ENCODE measurements around the gene EIF2S3B. TPM values are rescaled to one million over a fixed set of nuclear protein-coding genes. Genes with fewer than 3 reads are reported as not detected.

EIF2S3B gene
- total RNA-seq, 1 donor from 2014 or later: 1.8 TPM

GRCh38 chr12:10543499-10543898 is 37.8 kb downstream of the EIF2S3B start:
- H3K9me3 ChIP-seq (ENCODE audit: low read depth): peaks cover 3% of the 10 kb centered on the region
- H3K27ac ChIP-seq: no peak overlapping the region
- Mint-ChIP-seq H3K4me3 (no peak overlapping the region), H3K36me3 (no peaks in the 10 kb centered on the region), H3K27ac (no peak overlapping the region), H3K9me3 (no peaks in the 10 kb centered on the region), H3K27me3 (ENCODE audit: insufficient read depth, low read depth) (no peaks in the 10 kb centered on the region), H3K4me1 (no peaks in the 10 kb centered on the region)
- H3K4me2 ChIP-seq: no peak overlapping the region
- H3K27me3 ChIP-seq: no peaks in the 10 kb centered on the region
- DNase-seq (ENCODE audit: low spot score): no peak
- H3K9ac ChIP-seq: no peak overlapping the region
- H3F3A ChIP-seq (ENCODE audit: low read depth): no peaks in the 10 kb centered on the region
- H3K4me3 ChIP-seq: no peak overlapping the region
- no peaks in the 10 kb centered on the region for H4K20me1 ChIP-seq (ENCODE audit: low read depth)
- H3K79me2 ChIP-seq (ENCODE audit: low read depth): no peaks in the 10 kb centered on the region
- TF ChIP-seq EZH2phosphoT487 (IDR thresholded peaks at IDR 0.05) (no peak), EZH2 (IDR thresholded peaks at IDR 0.05) (no peak)
- TF ChIP-seq, protein P1, sequence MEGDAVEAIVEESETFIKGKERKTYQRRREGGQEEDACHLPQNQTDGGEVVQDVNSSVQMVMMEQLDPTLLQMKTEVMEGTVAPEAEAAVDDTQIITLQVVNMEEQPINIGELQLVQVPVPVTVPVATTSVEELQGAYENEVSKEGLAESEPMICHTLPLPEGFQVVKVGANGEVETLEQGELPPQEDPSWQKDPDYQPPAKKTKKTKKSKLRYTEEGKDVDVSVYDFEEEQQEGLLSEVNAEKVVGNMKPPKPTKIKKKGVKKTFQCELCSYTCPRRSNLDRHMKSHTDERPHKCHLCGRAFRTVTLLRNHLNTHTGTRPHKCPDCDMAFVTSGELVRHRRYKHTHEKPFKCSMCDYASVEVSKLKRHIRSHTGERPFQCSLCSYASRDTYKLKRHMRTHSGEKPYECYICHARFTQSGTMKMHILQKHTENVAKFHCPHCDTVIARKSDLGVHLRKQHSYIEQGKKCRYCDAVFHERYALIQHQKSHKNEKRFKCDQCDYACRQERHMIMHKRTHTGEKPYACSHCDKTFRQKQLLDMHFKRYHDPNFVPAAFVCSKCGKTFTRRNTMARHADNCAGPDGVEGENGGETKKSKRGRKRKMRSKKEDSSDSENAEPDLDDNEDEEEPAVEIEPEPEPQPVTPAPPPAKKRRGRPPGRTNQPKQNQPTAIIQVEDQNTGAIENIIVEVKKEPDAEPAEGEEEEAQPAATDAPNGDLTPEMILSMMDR (IDR thresholded peaks at IDR 0.05): no peak
- no peaks in the 10 kb centered on the region for H3K4me1 ChIP-seq
- H2AFZ ChIP-seq (replicated peaks): no peak overlapping the region
- no peaks in the 10 kb centered on the region for H3K36me3 ChIP-seq

GRCh38 chr12:10551375-10551774 is 45.7 kb downstream of the EIF2S3B start:
- Mint-ChIP-seq H3K36me3 (no peaks in the 10 kb centered on the region), H3K4me3 (no peak overlapping the region), H3K27me3 (ENCODE audit: insufficient read depth, low read depth) (no peaks in the 10 kb centered on the region), H3K4me1 (peaks cover 6% of the 10 kb centered on the region), H3K27ac (no peak overlapping the region), H3K9me3 (peaks cover 2% of the 10 kb centered on the region)
- Histone ChIP-seq H3F3A (ENCODE audit: low read depth) (no peaks in the 10 kb centered on the region), H3K36me3 (no peaks in the 10 kb centered on the region), H3K27me3 (no peaks in the 10 kb centered on the region), H2AFZ (replicated peaks) (no peak overlapping the region), H3K4me2 (no peak overlapping the region), H3K79me2 (ENCODE audit: low read depth) (no peaks in the 10 kb centered on the region), H4K20me1 (ENCODE audit: low read depth) (no peaks in the 10 kb centered on the region), H3K4me3 (no peak overlapping the region), H3K9me3 (ENCODE audit: low read depth) (no peaks in the 10 kb centered on the region), H3K9ac (no peak overlapping the region), H3K4me1 (no peaks in the 10 kb centered on the region), H3K27ac (no peak overlapping the region)
- TF ChIP-seq EZH2phosphoT487 (IDR thresholded peaks at IDR 0.05) (no peak), EZH2 (IDR thresholded peaks at IDR 0.05) (no peak)
- TF ChIP-seq, protein P1 (IDR thresholded peaks at IDR 0.05): no peak
- DNase-seq (ENCODE audit: low spot score): no peak

DNA sequence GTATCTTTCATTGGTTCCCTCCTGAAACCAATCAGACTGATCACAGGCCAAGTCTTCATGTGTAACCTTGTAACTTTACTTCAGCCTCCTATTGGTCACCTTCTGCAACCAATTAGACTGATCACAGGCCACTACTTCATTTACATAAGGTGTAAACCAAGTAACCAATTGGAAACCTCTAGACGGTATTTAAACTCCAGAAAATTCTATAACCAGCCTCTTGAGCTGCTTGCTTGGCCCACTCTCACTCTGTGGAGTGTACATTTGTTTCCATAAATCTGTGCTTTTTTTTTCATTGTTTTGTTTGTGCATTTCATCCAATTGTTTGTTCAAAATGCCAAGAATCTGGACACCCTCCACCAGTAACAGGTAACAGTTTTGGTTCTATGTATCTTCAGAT is 47.5 kb downstream of the EIF2S3B start:
- no peak overlapping the region for H3K27ac Mint-ChIP-seq
- Histone ChIP-seq H3K4me2 (no peak overlapping the region), H4K20me1 (ENCODE audit: low read depth) (no peaks in the 10 kb centered on the region), H3K4me3 (no peak overlapping the region), H3K36me3 (no peaks in the 10 kb centered on the region), H3K79me2 (ENCODE audit: low read depth) (no peaks in the 10 kb centered on the region), H3K4me1 (no peaks in the 10 kb centered on the region), H3F3A (ENCODE audit: low read depth) (no peaks in the 10 kb centered on the region), H3K27ac (no peak overlapping the region), H3K9ac (no peak overlapping the region), H3K27me3 (no peaks in the 10 kb centered on the region), H3K9me3 (ENCODE audit: low read depth) (no peaks in the 10 kb centered on the region), H2AFZ (replicated peaks) (no peak overlapping the region)
- TF ChIP-seq, protein P1 (IDR thresholded peaks at IDR 0.05): no peak
- TF ChIP-seq EZH2 (IDR thresholded peaks at IDR 0.05) (no peak), EZH2phosphoT487 (IDR thresholded peaks at IDR 0.05) (no peak)
- peaks cover 6% of the 10 kb centered on the region for H3K4me1 Mint-ChIP-seq
- H3K9me3 Mint-ChIP-seq: peaks cover 2% of the 10 kb centered on the region
- DNase-seq (ENCODE audit: low spot score): no peak
- no peaks in the 10 kb centered on the region for H3K36me3 Mint-ChIP-seq
- no peaks in the 10 kb centered on the region for H3K27me3 Mint-ChIP-seq (ENCODE audit: insufficient read depth, low read depth)
- H3K4me3 Mint-ChIP-seq: no peak overlapping the region
